HG03575 (cell line): ENCODE results near the gene ABCB4.
"Not testable (repeated sequence)": the region's sequence is repeated elsewhere in the genome, so short reads cannot be mapped to it uniquely, and the experiment has no call there.

Experiments used
- ATAC-seq: cut with Tn5 transposase; IDR thresholded peaks from one replicate; pipeline ENCODE4 v1.9.1; 2021; ENCODE audit not compliant: unreplicated experiment, insufficient number of reproducible peaks, low FRiP score; ENCODE audit errors: extremely low read depth

ABCB4 gene

DNA sequence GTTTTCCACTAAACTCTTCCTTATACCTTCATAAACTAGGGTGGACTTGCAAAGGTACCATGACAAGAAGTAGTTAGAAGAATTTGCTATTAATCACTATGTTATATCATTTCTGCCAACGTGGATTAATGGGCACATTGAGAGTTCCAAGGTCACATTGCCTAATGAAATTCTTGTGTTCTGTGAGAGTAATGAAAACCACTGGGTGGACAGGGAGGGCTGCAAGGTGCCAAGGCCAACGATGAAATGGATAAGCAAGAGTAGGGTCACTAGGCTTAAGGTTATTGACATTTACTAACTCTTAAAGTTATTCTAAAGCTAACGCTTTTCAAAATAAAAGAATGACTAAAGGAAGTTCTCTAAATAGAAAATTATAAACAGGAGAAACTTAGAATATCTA, 6.6 kb upstream of the ABCB4 start:
- ATAC-seq, result no peak

DNA sequence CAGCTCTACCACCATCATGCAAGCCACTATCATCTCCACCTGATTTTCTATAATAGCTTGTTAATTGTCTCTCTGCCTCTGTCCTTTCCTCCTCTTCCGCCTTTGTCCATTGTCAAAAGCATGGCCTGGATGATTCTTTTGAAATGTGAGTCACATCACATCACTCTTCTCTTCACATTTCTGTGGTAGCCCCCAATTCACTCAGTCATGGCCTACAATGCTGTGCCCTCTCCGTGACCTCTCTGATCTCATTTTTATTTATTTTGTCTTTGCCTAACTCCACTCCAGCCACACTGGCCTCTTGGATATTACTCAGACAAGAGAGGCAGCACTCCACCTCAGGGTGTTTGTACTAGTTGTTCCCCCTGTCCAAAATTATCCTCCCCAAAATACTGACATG, 4.9 kb upstream of the ABCB4 start:
- no peak for ATAC-seq

DNA sequence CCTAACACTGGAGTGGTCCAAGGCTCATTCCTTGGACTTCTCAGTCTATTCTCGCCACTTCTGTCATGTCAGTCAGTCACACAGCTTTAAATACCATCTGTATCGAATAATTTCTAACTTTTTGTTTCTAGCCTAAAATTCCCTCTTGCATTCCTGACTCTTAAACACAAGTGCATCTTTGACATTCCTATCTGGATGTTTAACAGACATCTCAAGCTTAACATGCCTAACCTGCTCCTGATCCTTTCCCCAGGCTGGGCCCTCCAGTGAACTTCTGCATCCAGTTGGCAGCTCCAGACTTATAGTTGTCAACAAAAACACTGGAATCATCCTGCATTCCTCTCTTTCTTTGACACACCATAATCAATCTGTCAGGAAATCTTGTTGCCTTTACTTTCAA, 4.5 kb upstream of the ABCB4 start:
- ATAC-seq, result no peak

DNA sequence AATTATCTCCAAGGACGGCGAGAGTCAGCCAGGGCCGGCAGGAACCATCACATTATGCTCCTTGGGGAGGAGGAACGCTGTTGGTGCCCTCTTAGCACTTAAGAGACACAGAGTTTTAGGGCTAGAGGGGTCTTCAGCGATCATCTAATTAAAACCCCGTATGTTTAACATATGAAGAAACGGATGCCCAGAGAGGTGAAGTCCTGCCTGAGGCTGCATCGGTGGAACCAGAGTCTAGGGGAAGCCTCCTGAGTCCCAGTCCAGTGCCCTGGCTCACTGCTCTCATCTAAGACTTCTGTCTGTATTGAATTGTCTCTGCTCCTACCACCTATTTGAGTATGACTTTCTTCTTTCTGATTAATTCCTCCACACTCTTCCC, 688 bp upstream of the ABCB4 start:
- ATAC-seq, result no peak

DNA sequence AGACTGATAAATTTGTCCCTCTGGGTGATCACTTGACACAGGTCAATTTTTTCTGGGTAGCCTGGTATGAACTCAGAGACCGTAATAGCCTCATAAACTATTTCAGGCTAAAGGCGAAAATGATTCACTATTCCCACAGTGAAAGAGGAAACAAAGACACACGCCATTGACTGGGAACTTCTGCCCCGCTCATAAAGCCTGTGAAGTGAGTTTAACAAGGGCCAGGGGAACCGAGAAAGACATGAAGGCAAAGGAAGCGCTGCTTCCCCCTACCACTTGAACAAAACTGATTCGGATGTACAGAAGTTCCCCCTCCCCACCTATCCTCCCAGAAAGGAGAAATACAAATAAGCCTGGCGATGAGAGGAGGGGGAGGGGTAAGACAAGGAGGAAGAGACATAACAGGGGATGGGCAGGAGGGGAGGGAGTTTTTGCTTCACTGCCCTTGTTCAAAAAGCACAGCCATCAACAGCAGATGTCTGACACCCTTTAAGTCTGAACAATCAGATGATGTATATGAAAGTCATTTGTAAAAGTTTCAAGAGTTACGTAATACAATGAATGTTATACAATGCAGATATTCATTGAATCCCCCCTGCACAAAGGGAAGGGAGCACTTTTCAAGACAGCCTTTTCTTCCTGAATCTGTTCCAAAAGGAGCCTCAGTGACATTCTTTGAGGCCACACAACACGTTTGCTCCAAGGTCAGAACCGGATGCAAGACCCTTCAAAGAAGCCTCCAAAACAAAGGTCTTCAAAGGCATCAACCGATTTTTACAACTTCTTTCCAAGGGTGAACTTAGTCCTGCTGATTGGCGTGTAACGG, 734 bp downstream of the ABCB4 start:
- ATAC-seq, result peak; percentile 84

DNA sequence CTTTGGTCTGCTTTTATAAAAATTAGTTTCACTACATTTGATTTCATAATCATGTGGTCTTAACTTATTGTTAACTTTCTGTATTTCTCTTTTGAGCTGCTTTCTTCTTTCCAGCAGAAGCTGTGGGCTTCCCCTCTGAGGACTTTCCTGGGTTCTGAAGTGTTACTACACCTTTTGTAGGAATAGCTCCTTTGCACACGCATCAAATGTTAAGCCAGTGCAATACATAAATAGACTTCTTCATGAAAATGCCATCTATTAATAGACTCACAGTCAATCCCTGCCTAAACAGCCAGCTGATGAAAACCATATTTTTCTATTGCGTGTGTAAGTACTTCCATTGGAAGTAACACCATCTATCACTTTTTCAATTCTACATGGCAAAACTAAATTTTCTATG, 1.5 kb downstream of the ABCB4 start:
- peak; percentile 0 for ATAC-seq

DNA sequence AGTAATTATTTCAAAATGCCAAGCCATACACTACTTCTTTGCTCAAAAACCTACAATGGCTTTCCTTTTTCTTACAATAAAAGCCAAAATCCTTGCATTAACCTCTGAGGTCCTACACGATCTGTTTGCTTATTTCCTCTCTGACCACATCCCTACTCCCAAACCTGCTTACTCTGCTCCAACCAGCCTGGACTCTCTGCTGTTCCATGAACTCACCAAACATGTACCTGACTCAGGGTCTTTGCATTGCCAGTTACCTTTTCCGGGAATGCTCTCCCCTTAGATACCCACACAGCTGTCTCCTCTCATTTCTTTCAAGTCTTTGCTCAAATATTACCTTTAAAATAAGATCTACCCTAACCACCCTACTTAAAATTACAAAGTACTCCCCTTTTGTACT, 2.3 kb downstream of the ABCB4 start:
- no peak for ATAC-seq

DNA sequence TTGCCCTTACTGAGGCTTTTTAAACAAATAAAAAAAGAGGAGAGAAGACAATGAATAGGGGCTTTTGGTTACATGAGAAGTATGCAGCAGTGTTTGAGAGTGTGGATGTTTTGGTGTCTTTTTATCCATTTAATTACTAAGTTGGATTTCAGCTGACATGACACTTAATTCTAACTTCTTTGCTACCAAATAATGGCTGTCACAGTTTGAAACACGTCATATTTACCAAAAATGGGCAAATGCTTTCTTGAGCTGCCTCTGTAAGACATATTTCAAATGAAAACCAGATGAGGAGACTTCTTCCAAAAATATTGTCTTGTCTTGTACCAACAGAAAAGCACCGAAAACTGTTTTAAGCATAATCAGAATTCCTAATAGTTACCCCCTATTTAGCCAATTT, 4.0 kb downstream of the ABCB4 start:
- no peak for ATAC-seq

DNA sequence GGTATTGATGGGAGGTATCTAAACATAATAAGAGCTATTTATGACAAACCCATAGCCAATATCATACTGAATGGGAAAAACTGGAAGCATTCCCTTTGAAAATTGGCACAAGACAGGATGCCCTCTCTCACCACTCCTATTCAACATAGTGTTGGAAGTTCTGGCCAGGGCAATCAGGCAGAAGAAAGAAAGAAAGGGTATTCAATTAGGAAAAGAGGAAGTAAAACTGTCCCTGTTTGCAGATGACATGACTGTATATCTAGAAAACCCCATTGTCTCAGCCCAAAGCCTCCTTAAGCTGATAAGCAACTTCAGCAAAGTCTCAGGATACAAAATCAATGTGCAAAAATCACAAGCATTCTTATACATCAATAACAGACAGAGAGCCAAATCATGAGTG, 6.3 kb downstream of the ABCB4 start:
- not testable (repeated sequence) for ATAC-seq

DNA sequence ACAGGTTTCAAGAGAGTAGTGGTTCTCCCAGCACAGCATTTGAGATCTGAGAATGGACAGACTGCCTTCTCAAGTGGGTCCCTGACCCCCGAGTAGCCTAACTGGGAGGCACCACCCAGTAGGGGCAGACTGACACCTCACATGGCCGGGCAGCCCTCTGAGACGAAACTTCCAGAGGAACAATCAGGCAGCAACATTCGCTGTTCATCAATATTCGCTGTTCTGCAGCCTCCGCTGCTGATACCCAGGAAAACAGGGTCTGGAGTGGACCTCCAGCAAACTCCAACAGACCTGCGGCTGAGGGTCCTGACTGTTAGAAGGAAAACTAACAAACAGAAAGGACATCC, 10.0 kb downstream of the ABCB4 start:
- not testable (repeated sequence) for ATAC-seq

DNA sequence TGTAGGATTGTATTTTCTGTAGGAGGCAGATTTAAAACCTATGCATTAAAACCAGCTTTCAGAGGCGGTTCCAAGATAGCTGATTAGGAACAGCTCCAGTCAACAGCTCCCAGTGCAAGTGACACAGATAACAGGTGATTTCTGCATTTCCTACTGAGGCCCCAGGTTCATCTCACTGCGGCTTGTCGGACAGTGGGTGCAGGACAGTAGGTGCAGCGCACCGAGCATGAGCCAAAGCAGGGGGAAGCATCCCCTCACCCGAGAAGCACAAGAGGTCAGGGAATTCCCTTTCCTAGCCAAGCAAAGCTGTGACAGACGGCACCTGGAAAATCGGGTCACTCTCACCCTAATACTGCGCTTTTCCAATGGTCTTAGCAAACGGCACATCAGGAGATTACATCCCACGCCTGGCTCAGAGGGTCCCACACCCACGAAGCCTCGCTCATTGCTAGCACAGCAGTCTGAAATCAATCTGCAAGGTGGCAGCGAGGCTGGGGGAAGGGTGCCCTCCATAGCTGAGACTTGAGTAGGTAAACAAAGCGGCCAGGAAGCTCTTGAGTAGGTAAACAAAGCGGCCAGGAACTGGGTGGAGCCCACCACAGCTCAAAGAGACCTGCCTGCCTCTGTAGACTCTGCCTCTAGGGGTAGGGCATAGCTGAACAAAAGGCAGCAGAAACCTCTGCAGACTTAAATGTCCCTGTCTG, 10.5 kb downstream of the ABCB4 start:
- ATAC-seq, result not testable (repeated sequence)

DNA sequence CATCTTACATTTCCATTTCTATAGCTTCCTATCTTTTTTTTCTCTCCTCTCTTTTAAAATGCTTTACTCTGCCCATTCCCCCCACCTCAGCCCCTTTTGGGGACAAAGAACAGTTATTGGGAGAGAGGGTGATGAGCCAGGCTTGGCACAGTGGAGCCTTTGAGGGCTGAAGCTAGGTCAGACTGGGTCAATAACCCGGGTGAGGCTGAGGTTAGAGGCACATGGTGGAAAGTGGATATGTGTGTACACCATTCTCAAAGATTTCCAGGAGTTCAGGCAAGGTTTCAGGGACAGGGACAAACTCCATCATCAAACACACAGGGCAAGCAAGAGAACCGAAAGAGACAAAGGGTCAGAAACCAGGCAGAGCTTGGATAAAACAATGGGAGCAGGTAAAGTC, 11.5 kb downstream of the ABCB4 start:
- ATAC-seq, result no peak

DNA sequence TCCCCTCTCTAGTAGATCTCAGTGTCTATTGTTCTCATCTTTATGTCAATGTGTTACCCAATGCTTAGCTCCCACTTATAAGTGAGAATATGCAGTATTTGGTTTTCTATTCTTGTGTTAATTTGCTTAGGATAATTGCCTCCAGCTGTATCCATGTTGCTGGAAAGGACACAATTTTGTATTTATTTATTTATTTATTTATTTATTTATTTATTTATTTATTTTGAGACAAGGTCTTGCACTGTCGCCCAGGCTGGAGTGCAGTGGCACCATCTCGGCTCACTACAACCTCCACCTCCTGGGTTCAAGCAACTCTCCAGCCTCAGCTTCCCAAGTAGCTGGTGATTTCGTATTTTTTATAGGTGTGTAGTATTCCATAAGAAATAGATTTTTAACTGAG, 15.0 kb downstream of the ABCB4 start:
- ATAC-seq, result not testable (repeated sequence)

DNA sequence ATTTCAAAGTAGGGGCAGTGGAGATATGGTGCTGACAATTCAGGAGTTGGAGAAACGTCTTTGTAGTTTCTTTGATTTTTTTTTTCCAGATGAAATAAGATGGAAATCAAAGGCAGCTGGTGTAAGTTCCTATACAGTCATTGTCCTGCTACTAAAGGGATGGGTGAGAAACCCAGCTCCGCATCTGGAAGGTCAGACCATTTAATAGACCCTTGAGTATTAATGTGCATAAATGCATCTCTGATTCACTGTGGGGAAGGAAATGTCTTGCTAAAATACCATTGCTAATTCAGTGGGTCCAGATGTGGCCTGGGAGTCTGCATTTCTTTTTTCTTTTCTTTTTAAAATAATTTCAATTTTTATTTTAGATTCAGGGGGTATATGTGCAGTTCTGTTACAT, 15.5 kb downstream of the ABCB4 start:
- ATAC-seq, result no peak

DNA sequence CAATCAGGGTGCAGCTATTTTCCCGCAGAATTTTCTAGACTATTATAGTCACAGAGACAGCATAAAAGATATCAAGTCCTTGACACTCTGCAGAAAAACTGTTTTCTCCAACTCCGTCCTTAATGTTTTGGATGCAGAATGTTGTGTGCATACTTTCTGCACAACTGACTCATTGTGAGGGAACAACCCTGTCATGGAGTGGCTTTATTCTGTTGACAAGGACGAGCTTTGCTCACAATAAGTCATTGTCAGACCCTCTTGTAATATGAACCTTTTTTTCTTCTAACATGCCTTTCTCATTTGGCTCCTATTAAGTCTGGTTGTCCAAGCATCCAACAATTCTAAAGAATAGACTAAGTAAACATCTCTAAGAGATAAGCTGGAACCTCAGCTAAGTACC, 17.3 kb downstream of the ABCB4 start:
- ATAC-seq, result no peak

DNA sequence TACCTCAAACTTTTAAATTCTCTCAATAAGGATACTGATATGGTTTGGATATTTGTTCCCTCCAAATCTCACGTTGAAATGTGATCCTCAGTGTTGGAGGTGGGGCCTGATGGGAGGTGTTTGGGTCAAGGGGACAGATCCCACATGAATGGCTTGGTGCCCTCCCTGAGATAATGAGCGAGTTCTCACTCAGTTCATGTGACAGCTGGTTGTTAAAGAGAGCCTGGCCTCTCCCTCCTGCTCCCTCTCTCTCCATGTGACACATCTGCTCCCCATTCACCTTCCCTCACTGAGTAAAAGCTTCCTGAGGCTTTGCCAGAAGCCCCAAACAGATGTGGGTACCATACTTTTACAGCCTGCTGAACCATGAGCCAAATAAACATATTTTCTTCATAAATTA, 19.2 kb downstream of the ABCB4 start:
- no peak for ATAC-seq

DNA sequence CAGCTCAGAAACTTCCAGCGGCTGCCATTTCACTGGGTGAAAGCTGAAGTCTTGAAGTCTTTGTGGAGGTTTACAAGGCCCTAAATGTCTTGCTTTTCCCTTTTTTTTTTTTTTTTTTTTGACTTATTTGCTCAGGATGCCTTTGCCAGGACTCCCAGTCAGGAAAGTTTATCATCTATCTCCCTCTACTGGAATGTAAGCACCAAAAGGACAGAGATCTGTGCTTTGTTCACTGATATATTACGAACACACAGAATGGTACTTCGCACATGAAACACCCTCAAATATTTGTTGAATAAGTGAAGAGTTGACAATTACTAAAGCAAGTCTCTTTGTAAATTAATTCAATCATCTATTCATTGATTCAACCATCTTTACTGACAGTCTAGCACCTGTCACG, 23.2 kb downstream of the ABCB4 start:
- no peak for ATAC-seq

DNA sequence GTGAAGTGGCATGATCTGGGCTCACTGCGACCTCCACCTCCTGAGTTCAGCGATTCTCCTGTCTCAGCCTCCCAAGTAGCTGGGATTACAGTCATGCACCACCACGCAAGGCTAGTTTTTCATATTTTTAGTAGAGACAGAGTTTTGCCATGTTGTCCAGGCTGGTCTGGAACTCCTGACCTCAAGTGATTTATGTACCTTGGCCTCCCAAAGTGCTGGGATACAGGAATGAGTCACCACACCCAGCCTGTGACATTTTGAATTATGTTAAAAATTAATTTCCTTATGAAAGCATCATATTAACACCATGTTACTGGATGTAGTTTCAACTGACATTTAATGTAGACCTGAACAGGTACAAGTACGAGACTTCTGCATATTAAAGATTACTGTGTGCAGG, 24.3 kb downstream of the ABCB4 start:
- no peak for ATAC-seq

DNA sequence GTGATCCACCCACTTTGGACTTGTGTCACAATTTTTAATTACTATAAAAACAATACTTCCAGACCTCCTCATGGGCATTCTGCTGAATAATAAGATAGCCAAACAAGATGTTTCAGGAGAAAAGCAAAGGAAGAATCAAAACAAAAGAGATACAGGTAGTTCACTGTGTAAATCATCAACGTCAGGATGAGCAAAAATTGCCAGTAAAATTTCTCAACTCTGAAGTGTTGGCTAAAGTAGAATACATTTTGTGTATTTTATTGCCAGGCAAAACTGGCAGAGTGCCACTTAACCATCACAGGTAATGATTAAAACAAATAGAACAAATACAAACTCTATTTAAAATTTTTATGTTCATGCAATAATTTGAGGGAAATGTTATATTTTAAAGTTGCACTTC, 24.8 kb downstream of the ABCB4 start:
- no peak for ATAC-seq

DNA sequence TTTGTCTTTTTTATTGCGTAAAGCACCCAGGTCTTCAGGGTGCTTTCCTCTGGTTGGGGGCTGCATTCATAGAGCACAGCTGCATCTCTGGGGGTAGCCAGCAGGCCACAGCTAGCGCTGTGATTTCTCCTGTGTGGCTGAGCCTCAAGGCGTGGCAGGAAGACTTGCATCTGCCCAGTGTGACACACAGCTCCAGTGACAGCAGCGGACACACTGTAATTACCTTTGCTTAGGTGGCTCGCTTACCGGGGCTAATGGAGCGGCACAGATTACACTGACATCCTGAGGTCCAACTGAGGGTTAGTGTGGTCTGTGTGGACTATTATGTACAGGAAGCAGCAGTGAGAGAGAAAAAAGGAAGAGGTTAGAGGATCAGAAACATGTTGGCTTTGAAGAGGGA, 27.1 kb downstream of the ABCB4 start:
- no peak for ATAC-seq

DNA sequence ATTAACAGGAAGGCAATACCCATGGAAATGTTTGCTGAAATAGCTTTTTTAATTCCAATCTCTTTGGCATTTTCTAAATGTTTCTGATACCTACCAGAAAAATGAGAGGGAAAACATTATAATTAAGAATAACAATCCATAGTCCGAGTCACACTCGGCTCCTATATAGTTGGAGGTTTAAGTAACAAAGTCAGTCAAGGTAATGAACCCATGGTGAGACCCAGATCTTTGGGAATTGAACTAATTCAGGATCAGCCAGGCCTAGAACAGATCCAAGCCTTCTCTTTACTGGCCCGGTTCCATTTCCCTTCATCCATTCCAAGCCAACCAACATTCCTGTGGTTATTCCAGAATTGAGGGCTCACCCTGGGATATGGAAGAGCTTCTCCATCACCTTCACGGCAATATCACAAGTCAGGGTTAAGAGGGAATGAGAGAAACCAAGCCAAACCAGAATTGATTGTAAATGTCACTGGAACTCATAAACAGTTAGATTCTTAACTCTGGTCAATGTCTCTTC, 28.3 kb downstream of the ABCB4 start:
- ATAC-seq, result no peak
